Lower leg skin (tissue), 4 donors: ENCODE data around the gene EPHB4. TPM values are rescaled to one million over a fixed set of nuclear protein-coding genes. Genes with fewer than 3 reads are reported as not detected.

Experiments used
- DNase-seq, 2 donors: peaks; one replicate each; pipeline ENCODE4 v3.0.0-alpha.2; 2019; ENCODE audit warnings: low spot score in 2 of 2
- H3K4me3 ChIP-seq: fragments of 200-600 bp; sonication (generic); 2 replicates; pipeline ENCODE4 v1.5.1; 2017; ENCODE audit warnings: mild to moderate bottlenecking, low read depth; ENCODE audit not compliant: poor library complexity, severe bottlenecking
- CTCF ChIP-seq, 3 donors: fragments of 450-650 bp; IDR thresholded peaks; one replicate each; pipeline ENCODE4 v1.5.1; 2016; ENCODE audit warnings: antibody characterized with exemption in 3 of 3, mild to moderate bottlenecking in 3 of 3, moderate library complexity in 2 of 3
- POLR2A ChIP-seq, 2 donors: fragments of 450-650 bp; IDR thresholded peaks; one replicate each; pipeline ENCODE4 v1.6.1; 2016 to 2017; ENCODE audit warnings: antibody characterized with exemption in 2 of 2, mild to moderate bottlenecking in 1 of 2, moderate library complexity in 1 of 2
- WGBS, 2 donors: methylation state at CpG; one replicate each; pipeline ENCODE4 v1.1.5; 2018; 5-methylcytosine and 5-hydroxymethylcytosine counted together
- intact Hi-C: fragments of 100-400 bp; cut with DNase I; formaldehyde crosslinking; loops from one replicate; pipeline ENCODE4 v1.15.0; 2023; ENCODE audit warnings: low total_unique reads
- total RNA-seq, 4 donors: library from RNA; depleted of rRNA; stranded (reverse); fragments of >200 nt; gene quantifications; one replicate each; pipeline ENCODE4 v1.1.0, GENCODE V29; 2016

Gene EPHB4
- total RNA-seq, 4 donors from 2014 or later: 51.1 to 72.2 (median 60.9) TPM

GRCh38 chr7:100832281-100832633 lies 4.9 kb upstream of the EPHB4 start:
- intact Hi-C loops: no loop called here
- no peak overlapping the region for H3K4me3 ChIP-seq
- TF ChIP-seq CTCF (IDR thresholded peaks at IDR 0.05) (no peak), POLR2A (IDR thresholded peaks at IDR 0.05) (no peak)
- DNase-seq: no peak
- 90 to 94% methylated on average over 5 of the region's 5 CpGs for WGBS, 2 donors

GRCh38 chr7:100830396-100830795 lies 3.1 kb upstream of the EPHB4 start:
- TF ChIP-seq POLR2A (IDR thresholded peaks at IDR 0.05) (no peak), CTCF (IDR thresholded peaks at IDR 0.05) (no peak)
- no peak overlapping the region for H3K4me3 ChIP-seq
- intact Hi-C loops: no loop called here
- WGBS, 2 donors: 51 to 72% methylated on average over 4 of the region's 4 CpGs
- no peak for DNase-seq

- intact Hi-C loops: no loop called here
- H3K4me3 ChIP-seq: no peak overlapping the region
- TF ChIP-seq POLR2A (IDR thresholded peaks at IDR 0.05) (no peak), CTCF (IDR thresholded peaks at IDR 0.05) (no peak)
- DNase-seq: no peak
- WGBS, 2 donors: 57 to 69% methylated on average over 20 of the region's 20 CpGs
Observed at GRCh38 chr7:100829150-100829716, 1.9 kb upstream of the EPHB4 start.

- DNase-seq: no peak
- peak overlapping the region; percentile 59 for H3K4me3 ChIP-seq
- WGBS, 2 donors: 2% methylated on average over 22 to 24 of the region's 71 CpGs
- no peak for TF ChIP-seq POLR2A (IDR thresholded peaks at IDR 0.05)
- TF ChIP-seq CTCF (IDR thresholded peaks at IDR 0.05): no peak
- intact Hi-C loops: no loop called here
Observed at GRCh38 chr7:100826514-100827329, 601 bp downstream of the EPHB4 start.

GRCh38 chr7:100825751-100826513 lies 1.4 kb downstream of the EPHB4 start:
- 8 to 15% methylated on average over 17 of the region's 17 CpGs for WGBS, 2 donors
- no peak for TF ChIP-seq POLR2A (IDR thresholded peaks at IDR 0.05)
- TF ChIP-seq CTCF (IDR thresholded peaks at IDR 0.05): no peak
- peak overlapping the region; percentile 59 for H3K4me3 ChIP-seq
- intact Hi-C loops: no loop called here
- no peak for DNase-seq
